Natural killer cell treated with Interleukin-12 subunit alpha and Interleukin-12 subunit beta and Interleukin-15 and Interleukin-18, amount 100 ng/mL, for 72 hours (primary cell): ENCODE results near the gene TENM3. TPM values are rescaled to one million over a fixed set of nuclear protein-coding genes. Genes with fewer than 3 reads are reported as not detected.

Experiments
- ATAC-seq, 2 donors: fragments of 150-1000 bp; cut with Tn5 transposase in 1 of 2; sonication (Bioruptor Pico), chemical (Tn5 transposase) in 1 of 2; 2 replicates each; pipeline ENCODE4 v1.10.0; 2021
- DNase-seq: peaks from one replicate; pipeline ENCODE4 v3.0.0; 2022; ENCODE audit warnings: low spot score
- H3K27ac Mint-ChIP-seq, 2 donors: 1 replicate in 1 of 2; 2 replicates in 1 of 2; pipeline ENCODE4 v1.8.0; 2022; ENCODE audit warnings: mixed read lengths in 2 of 2, mild to moderate bottlenecking in 1 of 2, moderate library complexity in 1 of 2
- H3K27me3 Mint-ChIP-seq, 2 donors: 1 replicate in 1 of 2; 2 replicates in 1 of 2; pipeline ENCODE4 v1.8.0; 2022; ENCODE audit warnings: mixed read lengths in 2 of 2
- H3K36me3 Mint-ChIP-seq: one replicate; pipeline ENCODE4 v1.8.0; 2022; ENCODE audit warnings: mixed read lengths
- H3K4me1 Mint-ChIP-seq, 2 donors: 1 replicate in 1 of 2; 2 replicates in 1 of 2; pipeline ENCODE4 v1.8.0; 2022; ENCODE audit warnings: low read depth in 2 of 2, mixed read lengths in 2 of 2, mild to moderate bottlenecking in 1 of 2
- H3K4me3 Mint-ChIP-seq: one replicate; pipeline ENCODE4 v1.8.0; 2022; ENCODE audit warnings: mixed read lengths
- H3K9me3 Mint-ChIP-seq: 2 replicates; pipeline ENCODE4 v1.8.0; 2022; ENCODE audit warnings: mixed read lengths
- total RNA-seq, 2 donors: library from RNA; stranded (reverse); gene quantifications; one replicate each; pipeline ENCODE4 v1.2.3, GENCODE V29; 2022

TENM3 gene
- total RNA-seq, 2 donors from 2014 or later = not detected

DNA sequence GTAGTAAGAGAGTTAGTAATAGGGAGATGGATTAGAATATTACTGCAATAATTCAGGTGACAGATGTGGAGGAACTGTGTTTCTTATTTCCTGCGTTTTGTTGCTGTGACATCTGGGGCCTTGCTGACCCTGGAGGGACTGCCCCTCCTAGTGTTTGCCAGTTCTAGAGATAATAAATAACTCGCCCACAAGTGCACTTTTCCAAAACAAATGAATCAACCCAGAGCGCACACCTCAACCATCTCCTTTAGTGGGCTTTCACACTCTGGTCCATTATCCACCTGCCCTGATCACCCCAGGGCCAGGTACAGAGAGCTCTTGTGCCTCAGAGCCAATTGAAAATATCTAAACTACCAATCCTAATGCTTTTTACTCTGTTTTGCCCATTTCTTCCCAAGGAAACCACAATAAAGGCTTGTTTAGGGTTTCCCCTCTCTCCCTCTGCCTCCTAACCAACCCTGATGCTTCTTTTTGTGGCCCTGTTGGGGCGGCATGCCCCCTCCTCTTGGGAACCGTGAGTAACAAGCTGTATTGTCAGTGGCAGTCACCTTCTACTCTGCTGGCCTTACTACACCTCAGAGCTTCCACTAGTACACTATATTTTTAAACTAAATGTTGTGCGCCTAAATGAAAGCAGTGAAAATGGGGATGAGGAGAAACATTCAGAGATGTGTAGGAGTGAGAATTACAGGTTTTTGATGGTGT, 270.5 kb downstream of the TENM3 start:
- H3K9me3 Mint-ChIP-seq = peaks cover 3% of the 10 kb centered on the region
- DNase-seq (no peak), ATAC-seq (no peak)
- no peaks in the 10 kb centered on the region for H3K4me1 Mint-ChIP-seq
- H3K27ac Mint-ChIP-seq = no peak overlapping the region
- H3K4me3 Mint-ChIP-seq = no peak overlapping the region
- H3K36me3 Mint-ChIP-seq = no peaks in the 10 kb centered on the region
- peaks cover 0 to 3% of the 10 kb centered on the region in 2 donors for H3K27me3 Mint-ChIP-seq

DNA sequence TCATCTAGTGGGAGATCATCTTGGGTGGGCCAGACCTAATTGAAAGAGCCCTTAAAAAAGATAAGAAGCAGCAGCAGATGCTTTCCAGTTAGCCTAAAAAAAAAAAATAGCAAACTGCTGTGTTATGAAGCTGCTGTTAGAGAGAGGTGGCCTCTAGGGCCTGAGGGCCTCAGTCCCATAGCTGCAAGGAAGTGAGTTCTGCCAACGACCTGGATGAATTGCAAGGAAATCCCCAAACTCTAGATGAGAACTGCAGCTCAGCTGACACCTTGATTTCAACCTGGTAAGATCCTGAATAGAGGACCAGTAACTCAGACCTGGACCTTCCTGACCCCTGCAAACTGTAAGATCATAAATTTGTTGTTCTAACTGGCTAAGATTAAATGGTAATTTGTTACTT, 275.2 kb downstream of the TENM3 start:
- no peak for DNase-seq
- Mint-ChIP-seq H3K4me3 (no peak overlapping the region), H3K36me3 (no peaks in the 10 kb centered on the region), H3K27ac (no peak overlapping the region), H3K9me3 (peaks cover 3% of the 10 kb centered on the region), H3K4me1 (no peaks in the 10 kb centered on the region), H3K27me3 (peaks cover 7 to 25% of the 10 kb centered on the region in 2 donors)
- ATAC-seq = no peak

DNA sequence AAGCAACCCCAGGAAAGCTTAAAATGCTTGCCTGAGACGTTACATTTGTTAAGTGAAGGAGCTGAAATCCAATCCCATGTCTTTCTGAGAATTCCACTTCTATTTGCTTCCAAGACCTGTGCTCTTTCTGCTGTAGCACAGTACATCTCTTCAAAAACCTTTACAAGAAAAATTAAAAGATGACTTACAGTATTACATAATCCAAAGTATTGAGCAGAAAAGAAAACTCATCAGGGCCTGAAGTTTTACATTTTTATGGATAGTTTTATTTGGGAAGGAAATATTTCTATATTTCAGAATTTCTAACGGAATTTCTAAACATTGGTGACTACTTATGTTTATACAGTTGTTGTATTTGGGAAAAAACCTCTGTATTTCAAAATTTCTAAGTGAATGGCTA, 276.3 kb downstream of the TENM3 start:
- peaks cover 7 to 25% of the 10 kb centered on the region in 2 donors for H3K27me3 Mint-ChIP-seq
- ATAC-seq = no peak

DNA sequence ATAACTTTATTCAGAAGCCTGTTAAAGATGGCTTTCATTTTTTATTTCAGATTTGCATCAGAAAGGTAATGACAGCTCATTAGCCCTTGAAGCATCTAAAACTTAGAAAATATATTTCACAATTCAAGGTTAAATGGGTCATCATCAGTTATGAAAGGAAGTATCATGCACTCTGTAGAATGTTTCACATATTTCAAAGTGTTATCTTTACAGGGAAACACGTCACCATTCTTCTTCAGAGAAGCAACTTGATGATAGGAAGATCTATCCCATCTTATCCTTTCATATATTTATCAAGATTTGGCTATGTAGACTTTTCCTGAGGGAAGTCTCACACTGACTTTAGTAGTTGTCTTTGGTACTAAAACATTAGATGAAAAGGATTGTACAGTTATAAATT, 277.8 kb downstream of the TENM3 start:
- H3K4me3 Mint-ChIP-seq = no peak overlapping the region
- no peak for ATAC-seq
- H3K9me3 Mint-ChIP-seq = peaks cover 3% of the 10 kb centered on the region
- H3K36me3 Mint-ChIP-seq = no peaks in the 10 kb centered on the region
- H3K27ac Mint-ChIP-seq = no peak overlapping the region
- no peak for DNase-seq
- H3K27me3 Mint-ChIP-seq = peaks cover 4 to 25% of the 10 kb centered on the region in 2 donors
- no peaks in the 10 kb centered on the region for H3K4me1 Mint-ChIP-seq

More for the DNA sequence above, 276.3 kb downstream of the TENM3 start:
- Mint-ChIP-seq H3K4me3 (no peak overlapping the region), H3K4me1 (no peaks in the 10 kb centered on the region), H3K36me3 (no peaks in the 10 kb centered on the region), H3K27ac (no peak overlapping the region), H3K9me3 (peaks cover 3% of the 10 kb centered on the region)
- DNase-seq = no peak

GRCh38 chr4:182528819-182529218, 285.6 kb downstream of the TENM3 start:
- Mint-ChIP-seq H3K27ac (no peak overlapping the region), H3K4me1 (no peaks in the 10 kb centered on the region), H3K36me3 (no peaks in the 10 kb centered on the region), H3K27me3 (peaks cover 6 to 15% of the 10 kb centered on the region in 2 donors), H3K9me3 (peaks cover 4% of the 10 kb centered on the region), H3K4me3 (no peak overlapping the region)
- DNase-seq (no peak), ATAC-seq (no peak)

DNA sequence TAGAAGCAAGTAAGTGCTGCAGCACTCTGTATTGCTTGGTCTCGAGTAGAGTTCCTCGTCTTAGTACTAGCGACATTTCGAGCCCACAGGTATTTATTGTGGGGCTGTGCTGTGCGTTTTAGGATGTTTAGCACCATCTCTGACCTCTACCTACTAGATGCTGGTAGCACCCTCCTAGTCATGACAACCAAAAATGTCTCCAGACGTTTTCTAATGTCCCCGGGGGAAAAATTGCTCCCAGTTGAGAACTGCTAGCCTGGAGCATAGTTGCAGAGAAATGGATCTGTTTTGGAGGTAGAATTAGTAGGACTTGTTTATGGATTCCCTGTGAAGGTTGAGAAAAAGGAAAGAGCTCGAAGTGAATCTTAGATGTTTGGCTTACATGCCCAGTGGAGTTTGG, 287.2 kb downstream of the TENM3 start:
- Mint-ChIP-seq H3K36me3 (no peaks in the 10 kb centered on the region), H3K27ac (no peak overlapping the region), H3K27me3 (peaks cover 6 to 15% of the 10 kb centered on the region in 2 donors), H3K4me3 (no peak overlapping the region), H3K4me1 (no peaks in the 10 kb centered on the region), H3K9me3 (peaks cover 4% of the 10 kb centered on the region)
- DNase-seq = no peak
- ATAC-seq = no peak

DNA sequence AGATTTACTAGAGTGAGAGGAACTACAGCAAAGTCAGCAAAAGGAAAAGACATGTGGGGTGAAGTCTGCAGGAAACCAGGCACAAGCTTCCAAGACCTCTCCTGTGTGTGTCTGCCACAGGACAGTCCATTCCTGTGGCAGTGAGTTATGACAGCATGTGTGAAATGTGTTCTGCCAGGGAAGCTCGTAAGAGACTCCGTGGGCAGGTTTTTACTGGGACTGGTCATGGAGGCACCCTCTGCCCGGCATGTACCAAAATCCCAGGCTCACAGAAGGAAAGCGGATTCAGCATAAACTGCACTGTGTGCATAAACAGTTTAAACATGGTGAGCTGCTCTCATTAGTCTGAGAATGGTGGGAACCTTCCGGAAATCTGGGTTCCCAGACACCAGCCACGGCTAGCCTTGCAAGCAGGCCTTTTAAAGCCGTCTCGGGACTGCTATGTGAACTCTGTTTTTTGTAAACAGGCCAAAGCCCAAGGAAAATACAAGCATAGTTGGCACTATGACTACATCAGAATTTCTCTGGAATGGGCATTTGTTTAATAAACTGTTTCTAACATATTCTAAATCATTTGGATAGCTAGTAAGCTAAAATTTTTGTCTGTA, 288.5 kb downstream of the TENM3 start:
- Mint-ChIP-seq H3K4me3 (no peak overlapping the region), H3K36me3 (no peaks in the 10 kb centered on the region), H3K4me1 (no peaks in the 10 kb centered on the region), H3K27ac (no peak overlapping the region), H3K9me3 (peaks cover 4% of the 10 kb centered on the region), H3K27me3 (peaks cover 3 to 9% of the 10 kb centered on the region in 2 donors)
- ATAC-seq = no peak
- no peak for DNase-seq

- H3K4me3 Mint-ChIP-seq = no peak overlapping the region
- H3K9me3 Mint-ChIP-seq = peaks cover 4% of the 10 kb centered on the region
- no peaks in the 10 kb centered on the region for H3K36me3 Mint-ChIP-seq
- DNase-seq = no peak
- no peak overlapping the region for H3K27ac Mint-ChIP-seq
- H3K27me3 Mint-ChIP-seq = peaks cover 3 to 9% of the 10 kb centered on the region in 2 donors
- ATAC-seq = no peak
- no peaks in the 10 kb centered on the region for H3K4me1 Mint-ChIP-seq
Measured at GRCh38 chr4:182532441-182532840, 289.2 kb downstream of the TENM3 start.

- no peak for ATAC-seq
- Mint-ChIP-seq H3K36me3 (no peaks in the 10 kb centered on the region), H3K27me3 (peaks cover 3 to 9% of the 10 kb centered on the region in 2 donors), H3K9me3 (peaks cover 4% of the 10 kb centered on the region), H3K4me1 (no peaks in the 10 kb centered on the region), H3K4me3 (no peak overlapping the region), H3K27ac (no peak overlapping the region)
- DNase-seq = no peak
Measured at GRCh38 chr4:182533964-182534363, 290.8 kb downstream of the TENM3 start.

DNA sequence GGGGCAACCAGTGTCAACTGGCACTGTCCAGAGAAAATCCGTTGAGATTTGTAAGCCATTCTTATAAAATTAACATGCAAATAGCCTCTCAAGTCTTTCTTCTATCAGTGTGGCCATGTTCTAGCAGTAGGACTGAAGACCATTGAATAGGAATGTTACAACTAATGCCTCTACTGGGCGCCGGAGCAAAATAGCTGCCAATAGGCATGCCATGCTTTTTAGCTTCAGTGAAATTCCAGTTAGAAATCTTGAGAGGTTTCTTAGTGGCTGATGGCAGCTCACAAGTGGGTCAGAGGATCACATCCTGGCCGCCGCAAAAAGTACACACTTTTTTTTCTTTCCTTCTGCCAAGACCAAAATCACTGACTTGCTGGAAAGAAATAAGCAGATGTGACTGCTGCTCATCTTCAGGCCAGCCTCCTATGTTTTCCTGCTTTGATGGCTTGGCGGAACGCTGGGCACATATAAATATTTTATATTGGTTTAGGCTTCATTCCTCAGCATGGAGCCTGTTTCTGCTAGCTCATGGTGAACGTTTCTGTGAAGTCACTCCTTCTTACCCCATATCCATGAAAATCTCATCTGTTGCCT, 293.1 kb downstream of the TENM3 start:
- H3K27ac Mint-ChIP-seq = no peak overlapping the region
- no peak overlapping the region for H3K4me3 Mint-ChIP-seq
- H3K36me3 Mint-ChIP-seq = no peaks in the 10 kb centered on the region
- H3K4me1 Mint-ChIP-seq = no peaks in the 10 kb centered on the region
- no peak for DNase-seq
- H3K9me3 Mint-ChIP-seq = no peaks in the 10 kb centered on the region
- no peak for ATAC-seq
- H3K27me3 Mint-ChIP-seq = peaks cover 0 to 2% of the 10 kb centered on the region in 2 donors

DNA sequence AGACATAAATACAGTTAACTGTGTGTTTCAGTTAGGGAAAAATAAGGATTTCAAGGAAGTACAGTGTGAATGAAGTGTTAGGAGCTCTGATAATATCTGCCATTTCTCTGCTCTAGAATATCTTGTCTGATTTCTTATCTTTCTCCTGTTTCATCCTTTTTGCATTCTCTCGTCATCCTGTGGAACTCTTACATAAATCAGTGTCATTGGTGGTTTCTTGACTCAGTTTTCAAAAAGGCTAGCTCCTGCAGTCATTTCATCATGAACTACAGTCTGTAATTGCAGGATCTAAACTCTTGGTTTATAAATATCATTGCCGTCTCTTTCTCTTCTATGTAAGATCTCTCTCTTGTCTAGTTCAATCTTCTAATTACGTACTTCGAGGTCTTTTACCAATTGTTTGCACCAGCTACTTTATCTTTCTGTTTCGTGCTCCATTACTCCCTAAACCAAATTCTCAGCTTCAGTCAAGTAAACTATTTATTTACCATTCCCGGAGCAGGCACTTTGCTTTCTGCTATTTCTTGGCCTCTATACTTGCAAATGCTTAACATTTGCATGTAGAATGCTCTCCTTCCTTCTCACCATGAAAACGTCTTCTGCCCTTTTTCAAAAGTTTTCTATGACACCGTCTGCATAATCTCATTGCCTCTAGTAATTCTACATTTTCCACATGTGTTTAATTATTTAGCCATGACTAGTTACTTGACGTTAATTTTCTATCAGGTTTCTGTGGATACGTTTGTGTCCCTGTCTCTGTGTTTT, 294.0 kb downstream of the TENM3 start:
- no peak for ATAC-seq
- no peak overlapping the region for H3K27ac Mint-ChIP-seq
- no peaks in the 10 kb centered on the region for H3K9me3 Mint-ChIP-seq
- no peaks in the 10 kb centered on the region for H3K27me3 Mint-ChIP-seq
- no peaks in the 10 kb centered on the region for H3K36me3 Mint-ChIP-seq
- H3K4me3 Mint-ChIP-seq = no peak overlapping the region
- DNase-seq = no peak
- H3K4me1 Mint-ChIP-seq = no peaks in the 10 kb centered on the region

GRCh38 chr4:182538031-182538430, 294.8 kb downstream of the TENM3 start:
- no peak for ATAC-seq
- Mint-ChIP-seq H3K27me3 (no peaks in the 10 kb centered on the region), H3K9me3 (no peaks in the 10 kb centered on the region), H3K4me1 (no peaks in the 10 kb centered on the region), H3K27ac (no peak overlapping the region), H3K36me3 (no peaks in the 10 kb centered on the region), H3K4me3 (no peak overlapping the region)
- no peak for DNase-seq

- H3K27me3 Mint-ChIP-seq = peaks cover 0 to 7% of the 10 kb centered on the region in 2 donors
- H3K4me3 Mint-ChIP-seq = no peak overlapping the region
- H3K9me3 Mint-ChIP-seq = peaks cover under 1% of the 10 kb centered on the region
- no peaks in the 10 kb centered on the region for H3K36me3 Mint-ChIP-seq
- no peaks in the 10 kb centered on the region for H3K4me1 Mint-ChIP-seq
- DNase-seq = no peak
- no peak overlapping the region for H3K27ac Mint-ChIP-seq
- ATAC-seq = no peak
Measured at GRCh38 chr4:182540496-182540895, 297.3 kb downstream of the TENM3 start.

- DNase-seq = no peak
Measured at GRCh38 chr4:182547435-182547834, 304.2 kb downstream of the TENM3 start.

More at GRCh38 chr4:182547435-182547834, 304.2 kb downstream of the TENM3 start:
- no peaks in the 10 kb centered on the region for H3K36me3 Mint-ChIP-seq
- peaks cover 3% of the 10 kb centered on the region for H3K9me3 Mint-ChIP-seq
- no peaks in the 10 kb centered on the region for H3K4me1 Mint-ChIP-seq
- no peak overlapping the region for H3K4me3 Mint-ChIP-seq
- H3K27ac Mint-ChIP-seq = no peak overlapping the region
- peak in 1 of 2 donors; percentile 93 for ATAC-seq
- H3K27me3 Mint-ChIP-seq = peaks cover 5 to 17% of the 10 kb centered on the region in 2 donors
